Measurements from ENCODE around the gene IL1RAPL1.

Gene IL1RAPL1

GRCh38 chrX:29455702-29456101, 868.5 kb downstream of the IL1RAPL1 start:
- no peak for DNase-seq

GRCh38 chrX:29461039-29461438, 873.8 kb downstream of the IL1RAPL1 start:
- DNase-seq, result no peak

DNA sequence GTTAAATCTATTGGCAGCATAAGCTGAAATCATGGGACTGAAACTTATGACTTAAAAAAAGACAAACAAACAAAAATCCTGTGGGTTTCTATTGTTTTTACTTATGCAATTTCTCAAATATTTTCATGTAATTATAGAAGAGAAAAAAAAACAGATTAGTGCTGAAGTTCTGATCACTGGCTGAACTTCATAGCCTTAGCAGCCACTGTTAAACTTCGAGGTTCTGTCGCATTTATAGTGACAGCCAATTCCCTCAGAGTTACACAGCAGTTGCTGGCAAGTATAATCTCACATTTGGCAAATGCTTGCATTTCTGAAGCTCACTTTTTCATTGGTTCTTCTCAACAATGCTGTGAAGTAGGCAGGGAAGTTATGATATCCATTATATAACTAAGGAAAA, 879.2 kb downstream of the IL1RAPL1 start:
- DNase-seq, result no peak

- no peak for DNase-seq
These were observed 881.8 kb downstream of the IL1RAPL1 start for GRCh38 chrX:29468911-29469494.

GRCh38 chrX:29470030-29470429, 882.8 kb downstream of the IL1RAPL1 start:
- DNase-seq, result no peak

- no peak for DNase-seq
These were observed 884.6 kb downstream of the IL1RAPL1 start for GRCh38 chrX:29471829-29472228.

- no peak for DNase-seq
These were observed 890.6 kb downstream of the IL1RAPL1 start for GRCh38 chrX:29477878-29478277.

DNA sequence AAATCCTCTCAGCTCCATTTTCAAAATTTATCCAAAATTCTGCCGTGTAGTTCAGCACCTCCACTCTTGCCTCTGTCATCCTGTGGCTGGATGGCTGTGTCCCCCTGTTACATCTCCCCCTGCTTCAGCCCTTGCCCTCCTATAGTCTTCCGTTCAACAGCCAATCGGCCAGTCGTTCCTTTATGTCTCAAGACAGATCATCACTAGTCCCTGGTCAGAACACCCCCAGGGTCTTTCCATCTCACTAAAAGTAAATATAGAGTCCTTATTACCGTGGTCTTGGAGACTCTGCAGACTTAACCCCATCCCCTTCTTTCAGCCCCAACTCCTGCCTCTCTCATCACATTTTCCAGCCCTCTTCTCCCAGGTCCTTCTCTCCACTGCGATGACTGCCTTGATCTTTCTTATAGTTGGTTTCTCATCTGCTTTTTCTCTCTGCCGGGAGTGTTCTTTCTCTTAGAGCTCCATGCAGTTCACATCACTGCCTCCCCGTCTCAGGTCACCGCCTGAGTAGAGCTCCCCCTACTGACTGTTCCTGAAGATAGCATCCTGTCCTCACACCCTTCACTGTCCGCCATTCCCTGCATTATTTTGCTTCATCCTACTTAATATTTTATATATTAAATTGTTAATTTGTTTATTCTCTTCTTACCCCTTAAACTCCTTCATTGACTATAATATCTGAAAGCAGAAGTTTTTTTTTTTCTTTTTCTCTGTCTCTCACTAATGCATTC, 891.3 kb downstream of the IL1RAPL1 start:
- peak in 1 of 2 experiments; percentile 3 for DNase-seq

GRCh38 chrX:29487214-29487613, 900.0 kb downstream of the IL1RAPL1 start:
- DNase-seq, result no peak

- DNase-seq, result no peak
These were observed 900.5 kb downstream of the IL1RAPL1 start for GRCh38 chrX:29487714-29488113.

- no peak for DNase-seq
These were observed 901.7 kb downstream of the IL1RAPL1 start for GRCh38 chrX:29488919-29489318.

GRCh38 chrX:29490606-29491005, 903.4 kb downstream of the IL1RAPL1 start:
- DNase-seq, result no peak

GRCh38 chrX:29491659-29492058, 904.4 kb downstream of the IL1RAPL1 start:
- DNase-seq, result no peak

DNA sequence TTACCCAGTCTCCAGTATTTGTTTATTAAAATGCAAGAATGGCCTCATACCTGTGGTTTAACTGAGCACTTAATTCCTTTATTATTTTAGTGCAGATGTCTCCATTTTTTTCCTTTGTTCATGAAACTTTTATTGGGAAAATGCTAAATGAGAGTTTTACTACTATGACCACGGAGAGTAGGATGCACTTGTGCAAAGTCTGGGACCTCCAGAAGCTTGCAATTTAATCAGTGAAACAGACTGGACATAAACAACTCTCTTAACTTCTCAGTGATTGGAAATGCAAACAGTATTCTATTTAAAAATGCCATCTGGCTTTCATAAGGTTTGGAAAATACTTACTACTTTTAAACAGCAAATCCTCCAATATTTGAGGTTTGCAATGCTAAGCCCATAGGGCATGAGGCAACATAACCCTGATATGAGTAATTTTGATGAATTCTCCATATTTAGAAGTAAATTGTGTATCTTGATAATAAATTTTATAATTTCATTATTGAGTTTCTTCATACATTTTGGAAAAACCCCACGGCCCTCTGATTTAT, 909.5 kb downstream of the IL1RAPL1 start:
- no peak for DNase-seq

DNA sequence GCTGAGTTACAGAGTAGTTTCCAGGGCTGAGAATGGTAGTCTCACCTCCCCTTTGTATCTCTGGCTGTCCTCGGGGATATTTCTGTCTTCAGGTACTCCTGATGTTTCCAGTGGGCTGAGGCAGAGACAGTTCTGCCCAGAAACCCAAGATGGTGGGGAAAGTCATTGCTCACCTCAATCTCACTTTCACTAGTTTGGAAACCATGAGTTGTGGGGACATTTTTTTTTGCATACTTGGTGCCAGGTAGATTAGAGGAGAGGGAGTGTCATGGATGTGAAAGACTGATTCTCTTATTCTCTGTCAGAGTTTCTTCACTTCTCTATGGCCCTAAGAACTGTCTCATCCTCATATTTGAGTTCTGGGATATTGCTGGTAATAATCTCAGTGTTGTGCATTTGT, 919.5 kb downstream of the IL1RAPL1 start:
- DNase-seq, result no peak

GRCh38 chrX:29518100-29518499, 930.9 kb downstream of the IL1RAPL1 start:
- DNase-seq, result no peak

DNA sequence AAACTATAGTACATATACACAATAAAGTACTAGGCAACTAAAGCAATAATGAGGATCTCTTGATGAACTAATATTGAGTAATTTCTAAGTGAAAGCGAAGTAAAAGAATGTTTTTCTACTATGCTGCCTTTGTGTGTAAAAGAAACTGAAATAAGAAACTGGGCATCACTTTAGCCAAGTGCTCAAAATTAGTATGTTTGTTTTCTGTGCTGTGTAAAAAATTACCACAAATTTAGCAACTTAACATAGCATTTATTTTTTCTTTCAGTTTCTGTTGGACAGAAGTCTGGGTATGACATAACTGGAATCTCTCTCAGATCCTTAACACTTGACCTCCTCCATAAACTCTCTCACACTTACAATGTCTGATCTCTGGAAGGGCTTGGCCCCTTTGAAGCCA, 941.0 kb downstream of the IL1RAPL1 start:
- DNase-seq, result no peak

DNA sequence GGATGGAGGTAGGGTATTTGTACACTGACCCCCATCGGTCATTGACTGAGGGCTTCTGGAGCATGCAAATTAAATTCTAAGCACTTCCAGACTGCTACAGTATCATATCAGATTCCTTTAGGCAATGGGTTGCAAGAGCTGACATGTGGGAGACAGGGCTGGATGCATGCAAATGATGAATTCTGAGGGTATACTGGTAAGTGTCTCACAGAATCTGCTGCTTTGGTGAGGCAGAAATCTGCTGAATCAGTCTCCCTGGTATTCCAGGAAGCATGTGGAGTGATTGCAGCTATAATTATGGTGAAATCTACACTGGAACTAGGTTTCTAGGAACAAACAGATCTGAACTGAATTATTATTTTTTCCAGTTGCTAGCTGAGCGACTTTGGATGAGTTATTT, 943.3 kb downstream of the IL1RAPL1 start:
- no peak for DNase-seq

- DNase-seq, result no peak
These were observed 944.1 kb downstream of the IL1RAPL1 start for GRCh38 chrX:29531336-29531735.

DNA sequence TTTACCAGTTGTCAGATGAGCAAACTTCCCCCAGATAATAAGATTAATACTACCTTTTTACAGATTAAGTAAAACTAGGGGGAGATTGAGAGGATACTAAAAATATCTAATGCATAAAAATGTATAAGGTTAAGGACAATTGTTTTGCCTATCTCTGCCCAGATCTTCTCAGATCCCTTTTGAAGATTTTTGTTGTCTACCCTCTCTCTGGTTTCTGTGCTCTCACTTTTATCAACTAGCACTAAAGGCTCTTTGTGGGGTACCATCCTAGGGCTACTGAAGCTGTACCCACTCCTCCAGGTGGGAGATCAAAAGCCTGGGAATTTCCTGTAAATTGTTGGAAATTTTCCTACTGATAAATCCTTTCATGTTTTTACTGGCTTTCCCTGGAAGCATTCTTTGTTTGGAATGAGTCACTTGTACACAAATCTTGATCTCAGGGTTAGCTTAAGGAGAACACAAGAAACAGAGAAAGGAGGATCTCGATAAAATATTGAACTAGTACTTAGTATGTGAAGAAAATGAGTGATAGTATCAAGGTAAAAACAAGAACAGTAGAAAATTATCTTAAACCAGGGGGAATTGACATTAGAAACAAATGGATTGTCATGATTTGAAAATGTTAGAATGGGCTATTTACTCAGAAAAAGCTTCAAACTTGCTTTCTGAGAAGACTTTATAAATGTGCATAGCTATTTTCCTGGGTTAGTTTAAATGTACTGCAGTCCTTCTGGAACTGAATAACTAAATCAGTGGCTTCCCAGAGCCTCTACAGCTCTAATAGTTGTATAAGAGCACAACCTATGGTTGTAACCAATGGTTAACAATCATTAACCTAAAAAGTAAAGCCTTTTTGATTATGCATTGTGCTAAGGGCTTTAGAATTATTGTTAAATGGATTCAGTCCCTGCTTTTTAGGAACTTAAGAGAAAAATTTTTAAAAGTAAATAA, 948.2 kb downstream of the IL1RAPL1 start:
- DNase-seq, result no peak

DNA sequence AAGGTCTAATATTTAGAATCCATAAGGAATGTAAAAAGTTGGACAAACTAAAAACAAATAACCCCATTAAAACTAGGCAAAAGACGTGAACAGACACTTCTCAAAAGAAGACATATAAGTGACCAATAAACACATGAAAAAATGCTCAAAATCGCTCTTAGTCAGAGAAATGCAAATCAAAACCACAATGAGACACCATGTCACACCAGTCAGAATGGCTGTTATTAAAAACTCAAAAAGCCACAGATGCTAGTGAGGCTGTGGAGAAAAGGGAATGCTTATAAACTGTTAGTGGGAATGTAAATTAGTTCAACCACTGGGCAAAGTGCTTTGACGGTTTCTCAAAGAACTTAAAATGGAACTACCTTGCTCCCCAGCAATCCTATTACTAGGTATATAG, 953.8 kb downstream of the IL1RAPL1 start:
- no peak for DNase-seq

DNA sequence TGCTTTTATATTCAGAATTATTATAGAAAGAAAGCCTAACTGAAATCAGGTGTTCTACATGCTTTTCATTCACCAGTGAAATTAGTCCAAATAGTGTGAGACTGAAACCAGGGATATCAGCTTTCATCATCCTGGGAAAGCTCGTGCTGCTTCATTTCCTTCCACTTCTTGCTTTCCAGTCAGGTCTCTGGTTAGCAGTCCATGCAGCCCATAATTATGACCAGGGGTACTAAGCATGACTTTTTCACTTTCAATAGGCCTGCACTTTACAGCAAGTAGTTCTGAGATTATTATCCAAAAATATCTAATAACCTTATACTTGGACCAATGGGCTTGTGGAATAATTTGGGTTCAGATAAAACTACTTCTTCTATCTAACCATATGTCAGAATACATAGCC, 954.9 kb downstream of the IL1RAPL1 start:
- no peak for DNase-seq

DNA sequence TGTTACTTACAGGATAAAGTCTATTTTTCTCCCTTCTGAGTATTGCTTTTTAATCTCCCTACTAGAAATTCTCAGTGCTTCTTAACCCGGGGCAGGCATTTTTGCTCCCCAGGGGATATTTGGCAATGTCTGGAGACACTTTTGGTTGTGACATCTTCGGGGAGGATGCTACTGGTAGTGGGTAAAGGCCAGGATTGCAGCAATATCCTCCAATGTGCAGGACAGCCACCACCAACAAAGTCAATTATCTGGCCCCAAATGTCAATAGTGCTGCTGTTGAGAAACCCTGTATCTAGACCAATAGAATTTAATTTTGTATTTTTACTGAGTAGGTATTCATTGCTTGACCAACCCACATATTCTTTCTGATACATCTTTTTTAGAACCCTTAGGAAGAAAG, 958.6 kb downstream of the IL1RAPL1 start:
- no peak for DNase-seq

Measured in NCI-H187 (cell line).